CD14-positive monocyte (primary cell): Measurements from ENCODE around the gene E2F7. TPM values are rescaled to one million over a fixed set of nuclear protein-coding genes. Genes with fewer than 3 reads are reported as not detected.

ENCODE experiments used
- DNase-seq, 3 donors: peaks; one replicate each; pipeline ENCODE4 v3.0.0-alpha.2; 2011 to 2022
- H2AFZ ChIP-seq: 2 replicates; pipeline ENCODE4 v1.6.0; 2012; ENCODE audit warnings: mild to moderate bottlenecking, low read depth, low read length, inconsistent platforms; ENCODE audit not compliant: insufficient read depth, poor library complexity, severe bottlenecking
- H3K27ac ChIP-seq, 2 donors: 1 replicate in 1 of 2; 2 replicates in 1 of 2; pipeline ENCODE4 v1.5.1; 2012 to 2013; ENCODE audit warnings: low read length in 2 of 2, control low read depth in 1 of 2, inconsistent platforms in 1 of 2, low read depth in 1 of 2, mild to moderate bottlenecking in 1 of 2
- H3K27me3 ChIP-seq, 2 donors: one replicate each; pipeline versions ENCODE4 v1.6.0 to v1.6.1; 2011 to 2013; ENCODE audit warnings: low read length in 2 of 2; ENCODE audit not compliant: control insufficient read depth in 2 of 2, insufficient read depth in 2 of 2
- H3K36me3 ChIP-seq, 2 donors: replicated peaks in 1 of 2; 1 replicate in 1 of 2; 2 replicates in 1 of 2; pipeline versions ENCODE4 v1.5.1 to v1.6.1; 2012 to 2013; ENCODE audit warnings: low read length in 2 of 2, control low read depth in 1 of 2, inconsistent platforms in 1 of 2, mild to moderate bottlenecking in 1 of 2; ENCODE audit not compliant: insufficient read depth in 2 of 2, control insufficient read depth in 1 of 2
- H3K4me1 ChIP-seq, 2 donors: 1 replicate in 1 of 2; 2 replicates in 1 of 2; pipeline versions ENCODE4 v1.5.1 to v1.6.1; 2012 to 2013; ENCODE audit warnings: low read length in 2 of 2, control low read depth in 1 of 2, inconsistent platforms in 1 of 2, mild to moderate bottlenecking in 1 of 2, moderate library complexity in 1 of 2; ENCODE audit not compliant: insufficient read depth in 2 of 2, control insufficient read depth in 1 of 2
- H3K4me2 ChIP-seq: replicated peaks from 2 replicates; pipeline ENCODE3; 2012; ENCODE audit warnings: low read length, moderate library complexity, mild to moderate bottlenecking; ENCODE audit not compliant: poor library complexity, severe bottlenecking; ENCODE audit errors: extremely low read depth
- H3K4me3 ChIP-seq, 3 experiments: fragments of 200-600 bp in 1 of 3; sonication (generic) in 1 of 3; replicated peaks in 1 of 3; 1 replicate in 2 of 3; 2 replicates in 1 of 3; pipeline ENCODE4 v1.5.1; 2011 to 2013; ENCODE audit warnings: low read length in 3 of 3, mild to moderate bottlenecking in 3 of 3, control low read depth in 2 of 3, low read depth in 2 of 3, inconsistent platforms in 1 of 3, moderate library complexity in 1 of 3
- H3K79me2 ChIP-seq: 2 replicates; pipeline ENCODE4 v1.6.0; 2012; ENCODE audit warnings: mild to moderate bottlenecking, control low read depth, inconsistent platforms, low read length, moderate library complexity; ENCODE audit not compliant: insufficient read depth
- H3K9ac ChIP-seq: 2 replicates; pipeline ENCODE4 v1.6.0; 2017; ENCODE audit warnings: low read length, mild to moderate bottlenecking; ENCODE audit not compliant: insufficient read depth, poor library complexity, severe bottlenecking
- H3K9me3 ChIP-seq, 2 donors: replicated peaks in 1 of 2; 1 replicate in 1 of 2; 2 replicates in 1 of 2; pipeline versions ENCODE4 v1.5.1 to v1.6.1; 2012 to 2013; ENCODE audit warnings: low read length in 2 of 2, control low read depth in 1 of 2; ENCODE audit not compliant: control insufficient read depth in 1 of 2, insufficient read depth in 1 of 2
- H4K20me1 ChIP-seq: 2 replicates; pipeline ENCODE4 v1.6.0; 2012; ENCODE audit warnings: mild to moderate bottlenecking, low read length, control low read depth, moderate library complexity; ENCODE audit not compliant: insufficient read depth
- H3K27ac Mint-ChIP-seq, 7 donors: one replicate each; pipeline ENCODE4 v1.8.0; 2020; ENCODE audit warnings: mild to moderate bottlenecking in 7 of 7, mixed read lengths in 7 of 7, moderate library complexity in 6 of 7, inconsistent platforms in 2 of 7
- H3K27me3 Mint-ChIP-seq, 3 donors: one replicate each; pipeline ENCODE4 v1.8.0; 2021 to 2022; ENCODE audit warnings: low read depth in 3 of 3, mild to moderate bottlenecking in 3 of 3, mixed read lengths in 3 of 3, moderate library complexity in 3 of 3, inconsistent platforms in 1 of 3
- H3K36me3 Mint-ChIP-seq, 2 donors: one replicate each; pipeline ENCODE4 v1.8.0; 2020; ENCODE audit warnings: mixed read lengths in 2 of 2, inconsistent platforms in 1 of 2, mild to moderate bottlenecking in 1 of 2
- H3K4me1 Mint-ChIP-seq: one replicate; pipeline ENCODE4 v1.8.0; 2020; ENCODE audit warnings: mild to moderate bottlenecking, mixed read lengths
- H3K4me3 Mint-ChIP-seq, 2 donors: one replicate each; pipeline ENCODE4 v1.8.0; 2020; ENCODE audit warnings: mild to moderate bottlenecking in 2 of 2, mixed read lengths in 2 of 2, moderate library complexity in 1 of 2
- H3K9me3 Mint-ChIP-seq, 7 donors: one replicate each; pipeline ENCODE4 v1.8.0; 2020 to 2022; ENCODE audit warnings: mixed read lengths in 7 of 7, mild to moderate bottlenecking in 6 of 7, moderate library complexity in 6 of 7, inconsistent platforms in 2 of 7
- WGBS: methylation state at CpG from one replicate; pipeline ENCODE4 v1.1.5; 2013; ENCODE audit warnings: missing lambda C conversion rate; ENCODE audit not compliant: insufficient coverage; 5-methylcytosine and 5-hydroxymethylcytosine counted together
- intact Hi-C, 2 donors: fragments of 100-400 bp; cut with micrococcal nuclease; formaldehyde crosslinking; loops; one replicate each; pipeline versions ENCODE4 v1.15.0 to v1.15.1; 2023
- polyA plus RNA-seq, 3 donors: library from polyadenylated mRNA; depleted of rRNA in 1 of 3; unstranded in 2 of 3; stranded (reverse) in 1 of 3; fragments of 300-500 nt in 2 of 3; fragments of >200 nt in 1 of 3; fragmentation: Illumina TruSeq in 2 of 3; gene quantifications; 1 replicate in 2 of 3; 2 replicates in 1 of 3; pipeline ENCODE4 v1.2.3, GENCODE V29; 2012 to 2021
- TF ChIP-seq, protein P1 (sequence below): fragments of 200-600 bp; IDR thresholded peaks from one replicate; pipeline ENCODE4 v1.8.0; 2022; ENCODE audit warnings: antibody characterized with exemption, mild to moderate bottlenecking

The E2F7 gene
- polyA plus RNA-seq, 3 donors, result not detected

DNA sequence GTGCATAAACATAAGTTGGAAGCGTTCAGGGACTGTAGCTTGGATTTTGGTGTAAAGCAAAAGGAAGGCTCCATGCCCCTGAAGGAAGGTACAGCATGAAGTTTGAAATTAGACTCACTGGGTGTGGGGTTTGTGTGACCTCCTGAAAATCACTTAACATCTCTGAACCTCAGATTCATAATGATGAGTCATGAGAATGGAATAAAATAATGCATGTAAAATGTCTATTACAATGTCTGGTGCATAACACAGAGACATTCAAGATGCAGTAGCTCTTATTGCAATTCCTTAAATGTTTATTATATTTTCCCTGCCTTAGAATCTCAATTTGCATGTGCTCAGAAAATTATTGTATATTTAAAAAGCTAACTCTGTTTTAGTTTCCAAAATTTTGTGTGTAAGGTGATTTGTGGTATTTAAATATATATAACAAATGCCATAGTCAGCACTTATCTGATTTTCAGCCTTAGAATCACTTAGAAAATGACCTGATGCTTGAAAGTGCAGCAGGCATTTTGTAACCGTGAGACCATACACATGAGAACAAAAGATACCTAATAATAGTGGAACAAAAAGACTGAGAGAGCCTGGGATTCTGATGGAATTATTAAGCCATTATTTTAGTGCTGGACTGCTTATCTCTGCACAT is 66.3 kb downstream of the E2F7 start:
- H3K79me2 ChIP-seq, result no peaks in the 10 kb centered on the region

DNA sequence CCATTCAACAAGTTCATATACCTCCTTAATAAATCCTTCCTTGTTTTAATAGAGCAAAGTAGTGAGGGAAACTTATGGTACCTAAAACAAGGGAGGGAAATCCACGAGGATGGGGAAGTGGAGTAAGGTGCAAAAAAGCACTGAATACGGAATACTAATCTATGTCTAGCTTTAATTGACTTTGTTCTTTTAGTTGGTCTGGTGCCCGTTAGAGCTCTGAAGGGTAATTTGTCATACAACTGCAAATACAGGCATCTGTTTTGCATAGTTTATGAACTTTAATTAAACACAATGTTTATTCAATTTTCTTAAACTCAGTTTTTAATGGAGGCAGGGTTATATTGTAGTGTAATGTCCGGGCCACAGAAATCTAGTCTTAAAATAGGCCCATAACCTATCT is 67.0 kb downstream of the E2F7 start:
- Mint-ChIP-seq H3K9me3 (peaks cover 0 to 2% (median 0%) of the 10 kb centered on the region in 7 donors), H3K4me1 (no peaks in the 10 kb centered on the region), H3K27me3 (no peaks in the 10 kb centered on the region), H3K27ac (no peak overlapping the region), H3K4me3 (no peak overlapping the region), H3K36me3 (no peaks in the 10 kb centered on the region)
- Histone ChIP-seq H3K79me2 (no peaks in the 10 kb centered on the region), H3K27ac (no peak overlapping the region), H3K4me2 (no peak overlapping the region), H2AFZ (no peak overlapping the region), H3K4me3 (no peak overlapping the region), H4K20me1 (no peaks in the 10 kb centered on the region), H3K9me3 (no peaks in the 10 kb centered on the region), H3K4me1 (no peaks in the 10 kb centered on the region), H3K36me3 (no peaks in the 10 kb centered on the region), H3K9ac (no peak overlapping the region), H3K27me3 (no peaks in the 10 kb centered on the region)
- no CpG with 5 or more reads among the region's 4 CpGs for WGBS
- TF ChIP-seq, protein P1, sequence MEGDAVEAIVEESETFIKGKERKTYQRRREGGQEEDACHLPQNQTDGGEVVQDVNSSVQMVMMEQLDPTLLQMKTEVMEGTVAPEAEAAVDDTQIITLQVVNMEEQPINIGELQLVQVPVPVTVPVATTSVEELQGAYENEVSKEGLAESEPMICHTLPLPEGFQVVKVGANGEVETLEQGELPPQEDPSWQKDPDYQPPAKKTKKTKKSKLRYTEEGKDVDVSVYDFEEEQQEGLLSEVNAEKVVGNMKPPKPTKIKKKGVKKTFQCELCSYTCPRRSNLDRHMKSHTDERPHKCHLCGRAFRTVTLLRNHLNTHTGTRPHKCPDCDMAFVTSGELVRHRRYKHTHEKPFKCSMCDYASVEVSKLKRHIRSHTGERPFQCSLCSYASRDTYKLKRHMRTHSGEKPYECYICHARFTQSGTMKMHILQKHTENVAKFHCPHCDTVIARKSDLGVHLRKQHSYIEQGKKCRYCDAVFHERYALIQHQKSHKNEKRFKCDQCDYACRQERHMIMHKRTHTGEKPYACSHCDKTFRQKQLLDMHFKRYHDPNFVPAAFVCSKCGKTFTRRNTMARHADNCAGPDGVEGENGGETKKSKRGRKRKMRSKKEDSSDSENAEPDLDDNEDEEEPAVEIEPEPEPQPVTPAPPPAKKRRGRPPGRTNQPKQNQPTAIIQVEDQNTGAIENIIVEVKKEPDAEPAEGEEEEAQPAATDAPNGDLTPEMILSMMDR, result no peak
- no peak for DNase-seq
- intact Hi-C loops, result no loop called here

More for the DNA sequence above, 66.3 kb downstream of the E2F7 start:
- no peak overlapping the region for H2AFZ ChIP-seq
- TF ChIP-seq, protein P1, result no peak
- no peak overlapping the region for H3K27ac ChIP-seq
- H4K20me1 ChIP-seq, result no peaks in the 10 kb centered on the region
- Mint-ChIP-seq H3K36me3 (no peaks in the 10 kb centered on the region), H3K4me3 (no peak overlapping the region), H3K9me3 (no peaks in the 10 kb centered on the region), H3K27ac (peak overlapping the region in 1 of 7 donors; percentile 4), H3K4me1 (no peaks in the 10 kb centered on the region), H3K27me3 (peaks cover 0 to 3% (median 0%) of the 10 kb centered on the region in 3 donors)
- no peaks in the 10 kb centered on the region for H3K4me1 ChIP-seq
- no peaks in the 10 kb centered on the region for H3K27me3 ChIP-seq
- H3K4me3 ChIP-seq, result no peak overlapping the region
- intact Hi-C loops, result no loop called here
- no peak overlapping the region for H3K4me2 ChIP-seq
- WGBS, result no CpG with 5 or more reads among the region's 2 CpGs
- no peak for DNase-seq
- H3K9ac ChIP-seq, result no peak overlapping the region
- H3K9me3 ChIP-seq, result no peaks in the 10 kb centered on the region
- no peaks in the 10 kb centered on the region for H3K36me3 ChIP-seq
